Ishikawa (cell line): Measurements from ENCODE around the gene NOTCH2.

Experiments used
- CEBPB ChIP-seq: IDR thresholded peaks from 2 replicates; pipeline ENCODE4 v1.6.1; 2012
- CREB1 ChIP-seq: IDR thresholded peaks from 2 replicates; pipeline ENCODE4 v1.6.1; 2012; ENCODE audit warnings: low read depth
- EGR1 ChIP-seq: IDR thresholded peaks from 2 replicates; pipeline ENCODE4 v1.6.1; 2012
- EP300 ChIP-seq: IDR thresholded peaks from 2 replicates; pipeline ENCODE4 v1.6.1; 2012; ENCODE audit warnings: borderline replicate concordance
- FOXM1 ChIP-seq: IDR thresholded peaks from 2 replicates; pipeline ENCODE4 v1.6.1; 2012; ENCODE audit warnings: low read depth, borderline replicate concordance
- MAX ChIP-seq: IDR thresholded peaks from 2 replicates; pipeline ENCODE4 v1.6.1; 2012
- NFIC ChIP-seq: IDR thresholded peaks from 2 replicates; pipeline ENCODE4 v1.6.1; 2012
- RAD21 ChIP-seq: IDR thresholded peaks from 2 replicates; pipeline ENCODE4 v1.6.1; 2012; ENCODE audit warnings: low read depth
- REST ChIP-seq: IDR thresholded peaks from 2 replicates; pipeline ENCODE4 v1.6.1; 2012; ENCODE audit warnings: low read depth, mild to moderate bottlenecking
- TAF1 ChIP-seq: IDR thresholded peaks from 2 replicates; pipeline ENCODE4 v1.6.1; 2012; ENCODE audit warnings: low read depth, mild to moderate bottlenecking
- TCF12 ChIP-seq: IDR thresholded peaks from 2 replicates; pipeline ENCODE4 v1.6.1; 2012; ENCODE audit warnings: low read depth
- TEAD4 ChIP-seq: IDR thresholded peaks from 2 replicates; pipeline ENCODE4 v1.6.1; 2012
- YY1 ChIP-seq: IDR thresholded peaks from 2 replicates; pipeline ENCODE4 v1.6.1; 2012; ENCODE audit warnings: low read depth
- ZBTB7A ChIP-seq: IDR thresholded peaks from 2 replicates; pipeline ENCODE4 v1.6.1; 2012; ENCODE audit warnings: low read depth
- TF ChIP-seq, protein P1 (sequence below): IDR thresholded peaks from 2 replicates; pipeline ENCODE4 v1.6.1; 2012

Gene NOTCH2

DNA sequence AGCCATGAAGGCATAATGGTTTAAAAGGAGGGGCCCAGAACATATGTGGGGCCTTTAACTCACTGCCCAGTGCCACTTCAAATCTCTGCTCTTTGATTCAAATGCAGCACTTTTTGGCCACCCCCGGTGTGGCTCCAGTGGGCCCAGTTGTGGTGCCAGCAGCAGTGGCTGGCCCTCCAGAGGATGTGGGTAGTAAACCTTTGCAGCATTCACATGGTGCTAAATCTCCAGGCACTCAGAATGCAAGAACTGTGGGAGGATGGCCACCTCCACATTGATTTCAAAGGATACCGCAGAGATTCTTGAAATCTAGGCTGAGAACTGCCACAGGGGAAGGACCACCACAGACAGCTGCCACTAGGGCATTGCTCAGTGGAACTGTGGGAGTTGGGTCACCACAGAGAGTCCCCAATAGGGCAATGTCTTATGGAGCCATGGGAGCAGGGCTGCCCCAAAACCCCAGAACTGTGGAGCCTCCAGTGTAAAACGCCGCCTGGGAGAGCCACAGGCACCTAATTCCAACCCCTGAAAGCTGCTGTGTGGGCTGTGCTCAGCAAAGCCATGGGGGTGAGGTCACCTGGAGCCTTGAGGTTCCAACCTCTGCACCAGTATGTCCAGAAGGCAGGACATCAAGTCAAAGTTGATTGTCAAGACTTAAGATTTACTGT is 166.6 kb downstream of the NOTCH2 start:
- TF ChIP-seq CEBPB, result no peak
- TF ChIP-seq EGR1, result no peak
- TF ChIP-seq FOXM1, result no peak
- no peak for TF ChIP-seq REST
- no peak for TF ChIP-seq EP300
- no peak for TF ChIP-seq CREB1
- no peak for TF ChIP-seq TAF1
- TF ChIP-seq RAD21, result no peak
- no peak for TF ChIP-seq TEAD4
- no peak for TF ChIP-seq NFIC
- no peak for TF ChIP-seq YY1
- TF ChIP-seq MAX, result no peak

DNA sequence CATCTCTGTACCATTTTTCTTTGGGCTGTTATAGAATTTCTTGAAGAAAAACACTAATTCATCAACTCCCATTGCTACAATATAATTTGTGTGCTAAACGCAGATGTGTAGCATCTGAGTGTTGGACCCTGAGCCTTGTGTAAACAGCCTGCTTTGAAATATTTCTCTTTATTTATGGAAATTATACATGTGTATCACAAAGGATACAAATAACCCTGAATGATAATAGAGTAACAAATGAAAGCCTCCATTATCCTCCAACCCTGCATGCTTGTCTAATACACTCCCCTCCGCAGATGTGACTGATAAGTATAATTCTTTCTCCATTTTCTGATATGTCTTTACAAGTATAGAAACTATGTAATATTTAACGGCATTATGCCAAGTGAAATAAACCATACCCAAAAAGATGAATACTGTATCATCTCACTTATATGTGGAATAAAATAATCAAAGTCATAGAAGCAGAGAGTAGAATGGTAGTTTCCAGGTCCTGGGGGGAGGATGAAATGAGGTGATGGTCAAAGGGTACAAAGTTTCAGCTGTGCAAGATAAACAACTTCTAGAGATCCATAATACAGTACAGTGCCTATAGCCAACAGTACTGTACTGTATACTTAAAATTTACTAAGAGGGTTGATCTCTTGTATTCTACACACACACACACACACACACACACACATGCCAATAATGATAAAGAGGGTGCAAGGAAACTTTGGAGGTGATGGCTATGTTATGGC is 170.3 kb downstream of the NOTCH2 start:
- TF ChIP-seq CEBPB (no peak), RAD21 (no peak), REST (no peak), NFIC (no peak), TCF12 (no peak), YY1 (no peak)

DNA sequence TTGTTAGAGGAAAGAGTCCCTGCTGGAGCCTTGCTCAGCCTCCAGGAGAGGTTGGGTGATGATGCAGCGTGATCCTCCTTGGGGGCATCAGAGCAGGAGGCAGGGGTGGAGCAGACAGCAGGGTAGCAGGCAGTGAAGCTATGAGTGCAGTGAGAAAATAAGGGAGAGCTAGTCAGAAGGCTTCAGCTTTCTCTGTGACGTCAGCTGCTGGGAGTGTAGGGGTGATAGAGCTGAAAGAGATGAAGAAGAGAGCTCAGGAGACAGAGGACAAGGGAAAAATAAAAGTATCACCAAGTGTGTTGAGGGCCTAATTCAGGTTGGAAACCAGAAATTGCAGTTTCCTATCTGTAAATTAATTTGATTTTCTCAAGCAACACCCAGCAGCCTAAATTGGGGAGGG is 170.9 kb downstream of the NOTCH2 start:
- TF ChIP-seq, protein P1, sequence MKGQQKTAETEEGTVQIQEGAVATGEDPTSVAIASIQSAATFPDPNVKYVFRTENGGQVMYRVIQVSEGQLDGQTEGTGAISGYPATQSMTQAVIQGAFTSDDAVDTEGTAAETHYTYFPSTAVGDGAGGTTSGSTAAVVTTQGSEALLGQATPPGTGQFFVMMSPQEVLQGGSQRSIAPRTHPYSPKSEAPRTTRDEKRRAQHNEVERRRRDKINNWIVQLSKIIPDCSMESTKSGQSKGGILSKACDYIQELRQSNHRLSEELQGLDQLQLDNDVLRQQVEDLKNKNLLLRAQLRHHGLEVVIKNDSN, result no peak
- TF ChIP-seq ZBTB7A, result no peak
- no peak for TF ChIP-seq REST
- no peak for TF ChIP-seq NFIC
- TF ChIP-seq EP300, result no peak
- TF ChIP-seq TEAD4, result no peak
- no peak for TF ChIP-seq YY1
- no peak for TF ChIP-seq MAX

GRCh38 chr1:119896303-119896702 is 173.2 kb downstream of the NOTCH2 start, which contains the start of gene ADAM30:
TSS of gene ADAM30 (minus strand) at chr1:119896515. CDS start at chr1:119896336, 179 bp downstream.
- TF ChIP-seq, protein P1, result no peak
- TF ChIP-seq TEAD4 (no peak), CEBPB (no peak)

- TF ChIP-seq TEAD4 (no peak), EGR1 (no peak), YY1 (no peak), NFIC (no peak), RAD21 (no peak), TCF12 (no peak), EP300 (no peak), ZBTB7A (no peak), REST (no peak), CEBPB (no peak), MAX (no peak), FOXM1 (no peak), TAF1 (no peak), CREB1 (no peak)
- TF ChIP-seq, protein P1, result no peak
These were observed 174.4 kb downstream of the NOTCH2 start for GRCh38 chr1:119895102-119895501.
